OCI-LY1 (cell line): ENCODE data around the gene DSG4.

ENCODE experiments used
- H2AFZ ChIP-seq: fragments of 200-600 bp; sonication (generic), shearing (Covaris generic); 2 replicates; pipeline ENCODE4 v1.6.0; 2014; ENCODE audit warnings: antibody characterized with exemption, mild to moderate bottlenecking, low read length
- H3F3A ChIP-seq: fragments of 200-600 bp; sonication (generic), shearing (Covaris generic); 2 replicates; pipeline ENCODE4 v1.6.0; 2014; ENCODE audit warnings: mild to moderate bottlenecking, antibody characterized with exemption, low read length, moderate library complexity; ENCODE audit not compliant: insufficient read depth
- H3K27ac ChIP-seq: fragments of 200-600 bp; sonication (generic); 2 replicates; pipeline ENCODE4 v1.5.1; 2014; ENCODE audit warnings: low read length, mixed run types, mild to moderate bottlenecking, low read depth; ENCODE audit not compliant: poor library complexity, severe bottlenecking
- H3K27me3 ChIP-seq: fragments of 200-600 bp; sonication (generic); 2 replicates; pipeline ENCODE4 v1.6.0; 2014; ENCODE audit warnings: antibody characterized with exemption, mild to moderate bottlenecking, low read length, moderate library complexity; ENCODE audit not compliant: insufficient read depth
- H3K36me3 ChIP-seq: fragments of 200-600 bp; sonication (generic); 2 replicates; pipeline ENCODE4 v1.6.1; 2014; ENCODE audit warnings: mild to moderate bottlenecking, antibody characterized with exemption, low read length, moderate library complexity, mixed read lengths; ENCODE audit not compliant: insufficient read depth
- H3K4me1 ChIP-seq: fragments of 200-600 bp; sonication (generic); 2 replicates; pipeline ENCODE4 v1.5.1; 2014; ENCODE audit warnings: mild to moderate bottlenecking, low read length, moderate library complexity; ENCODE audit not compliant: insufficient read depth, severe bottlenecking
- H3K4me2 ChIP-seq: fragments of 200-600 bp; sonication (generic), shearing (Covaris generic); 2 replicates; pipeline ENCODE4 v1.6.1; 2014; ENCODE audit warnings: low read length
- H3K4me3 ChIP-seq: fragments of 200-600 bp; sonication (generic); 2 replicates; pipeline ENCODE4 v1.5.1; 2014; ENCODE audit warnings: low read length, low read depth, mild to moderate bottlenecking, mixed read lengths; ENCODE audit not compliant: poor library complexity, severe bottlenecking
- H3K79me2 ChIP-seq: fragments of 200-600 bp; shearing (Covaris generic); 2 replicates; pipeline ENCODE4 v1.6.1; 2016; ENCODE audit warnings: mixed run types, low read length, mixed read lengths; ENCODE audit not compliant: insufficient read depth
- H3K9ac ChIP-seq: fragments of 200-600 bp; sonication (generic), shearing (Covaris generic); 2 replicates; pipeline ENCODE4 v1.6.1; 2014; ENCODE audit warnings: mild to moderate bottlenecking, low read length, mixed read lengths
- H3K9me2 ChIP-seq: fragments of 200-600 bp; sonication (generic), shearing (Covaris generic); 2 replicates; pipeline ENCODE4 v1.6.1; 2014; ENCODE audit warnings: low read depth, mild to moderate bottlenecking, low read length, mixed read lengths
- H3K9me3 ChIP-seq: fragments of 200-600 bp; shearing (Covaris generic); 2 replicates; pipeline ENCODE4 v1.6.1; 2014; ENCODE audit warnings: low read length, mixed read lengths
- H4K20me1 ChIP-seq: fragments of 200-600 bp; sonication (generic), shearing (Covaris generic); 2 replicates; pipeline ENCODE4 v1.6.0; 2016; ENCODE audit warnings: mild to moderate bottlenecking, low read length; ENCODE audit not compliant: insufficient read depth
- CTCF ChIP-seq: fragments of 200-600 bp; sonication (generic), shearing (Covaris generic); IDR thresholded peaks from 2 replicates; pipeline ENCODE4 v1.5.1; 2017; ENCODE audit warnings: mild to moderate bottlenecking, antibody characterized with exemption, low read length, moderate library complexity, mixed read lengths
- EZH2 ChIP-seq: fragments of 200-600 bp; sonication (generic), shearing (Covaris generic); IDR thresholded peaks from 2 replicates; pipeline ENCODE4 v1.8.0; 2017; ENCODE audit warnings: borderline replicate concordance, mixed run types, mild to moderate bottlenecking, antibody characterized with exemption, low read length, moderate library complexity, mixed read lengths

The DSG4 gene

GRCh38 chr18:31429623-31430022 lies 53.0 kb downstream of the DSG4 start:
- Histone ChIP-seq H2AFZ (no peak overlapping the region), H3K27me3 (no peaks in the 10 kb centered on the region), H3K4me2 (no peak overlapping the region)

GRCh38 chr18:31430072-31430471 lies 53.5 kb downstream of the DSG4 start:
- no peaks in the 10 kb centered on the region for H4K20me1 ChIP-seq
- no peak overlapping the region for H2AFZ ChIP-seq
- H3K9me3 ChIP-seq: no peaks in the 10 kb centered on the region
- H3K9me2 ChIP-seq: no peaks in the 10 kb centered on the region
- no peak overlapping the region for H3K9ac ChIP-seq
- no peak overlapping the region for H3K4me3 ChIP-seq
- H3K36me3 ChIP-seq: no peaks in the 10 kb centered on the region
- H3K27me3 ChIP-seq: no peaks in the 10 kb centered on the region
- no peaks in the 10 kb centered on the region for H3K4me1 ChIP-seq
- no peak for TF ChIP-seq CTCF
- TF ChIP-seq EZH2: no peak
- no peak overlapping the region for H3K27ac ChIP-seq
- H3K79me2 ChIP-seq: no peaks in the 10 kb centered on the region
- no peak overlapping the region for H3K4me2 ChIP-seq
- H3F3A ChIP-seq: no peaks in the 10 kb centered on the region

More at GRCh38 chr18:31429623-31430022, 53.0 kb downstream of the DSG4 start:
- no peak overlapping the region for H3K27ac ChIP-seq
- H3K36me3 ChIP-seq: no peaks in the 10 kb centered on the region
- H4K20me1 ChIP-seq: no peaks in the 10 kb centered on the region
- H3K79me2 ChIP-seq: no peaks in the 10 kb centered on the region
- no peaks in the 10 kb centered on the region for H3K9me3 ChIP-seq
- no peaks in the 10 kb centered on the region for H3F3A ChIP-seq
- no peaks in the 10 kb centered on the region for H3K9me2 ChIP-seq
- no peaks in the 10 kb centered on the region for H3K4me1 ChIP-seq
- H3K9ac ChIP-seq: no peak overlapping the region
- no peak overlapping the region for H3K4me3 ChIP-seq
- TF ChIP-seq EZH2 (no peak), CTCF (no peak)

- Histone ChIP-seq H2AFZ (no peak overlapping the region), H3K4me3 (no peak overlapping the region), H3F3A (no peaks in the 10 kb centered on the region), H3K27ac (no peak overlapping the region), H3K36me3 (no peaks in the 10 kb centered on the region), H3K27me3 (no peaks in the 10 kb centered on the region), H3K79me2 (no peaks in the 10 kb centered on the region), H3K9me2 (no peaks in the 10 kb centered on the region), H3K4me2 (no peak overlapping the region), H3K9me3 (no peaks in the 10 kb centered on the region), H4K20me1 (no peaks in the 10 kb centered on the region), H3K4me1 (no peaks in the 10 kb centered on the region), H3K9ac (no peak overlapping the region)
- TF ChIP-seq EZH2 (no peak), CTCF (no peak)
Measured at GRCh38 chr18:31430554-31430953, 54.0 kb downstream of the DSG4 start.
